ENCODE measurements around the gene BLACAT1. TPM values are rescaled to one million over a fixed set of nuclear protein-coding genes. Genes with fewer than 3 reads are reported as not detected.

BLACAT1 gene
- total and polyA plus RNA-seq, 2 of the 8 experiments (the other 6 are each of a cell fraction or from before 2014, with no cell fraction given) = 3.5 to 10.5 TPM

DNA sequence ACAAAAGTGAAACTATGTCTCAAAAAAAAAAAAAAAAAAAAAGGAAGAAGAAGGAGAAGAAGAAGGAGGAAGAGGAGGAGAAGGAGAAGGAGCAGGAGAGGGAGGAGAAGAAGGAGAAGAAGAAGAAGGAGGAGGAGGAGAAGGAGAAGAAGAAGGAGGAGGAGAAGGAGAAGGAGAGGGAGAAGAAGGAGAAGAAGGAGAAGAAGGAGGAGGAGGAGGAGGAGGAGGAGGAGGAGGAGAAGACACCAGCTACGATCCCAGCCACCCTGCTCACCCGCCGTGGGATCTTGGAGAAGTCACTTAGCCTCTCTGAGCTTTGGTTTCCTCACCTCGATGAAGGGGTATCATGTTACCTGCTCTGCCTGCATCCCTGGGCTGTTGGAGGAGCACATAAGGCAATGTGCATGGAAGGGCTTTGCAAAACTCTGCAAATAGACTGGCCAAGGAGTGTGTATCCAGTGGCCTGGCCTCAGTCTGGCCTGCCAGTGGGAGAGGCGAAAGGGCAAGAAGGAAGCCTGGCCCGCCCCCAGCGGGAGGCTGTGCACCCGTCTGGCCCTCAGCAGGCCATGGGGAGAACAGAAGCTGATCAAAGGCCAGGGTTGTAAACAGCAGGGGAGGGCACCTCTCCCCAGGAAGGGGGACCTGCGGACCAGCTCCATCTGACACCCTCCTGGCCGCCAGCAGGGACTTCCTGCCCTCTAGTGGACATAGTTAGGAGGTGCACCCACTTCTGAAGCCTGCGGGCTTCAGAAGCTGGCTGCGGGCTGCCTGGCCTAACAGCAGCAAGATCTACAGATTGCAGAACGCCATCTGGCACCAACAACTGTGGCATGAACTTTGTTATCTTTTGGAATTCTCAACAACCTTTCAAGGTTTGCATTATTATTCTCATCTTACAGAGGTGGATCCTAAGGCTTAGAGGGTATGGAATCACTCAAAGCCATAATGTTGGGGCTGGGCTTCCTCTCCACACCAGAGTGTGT lies 29.4 kb upstream of the BLACAT1 start:
- no peak overlapping the region; the same call in 1 of the 2 replicates for H3K18ac ChIP-seq (ENCODE audit: extremely low read depth, low read length)
- H4K8ac ChIP-seq (ENCODE audit: extremely low read depth, insufficient read depth, low read length) = no peak overlapping the region
- FAIRE-seq = peak; percentile 65
- no peaks in the 10 kb centered on the region for H3K9me3 ChIP-seq (ENCODE audit: insufficient read depth in 2 of 2, low read depth in 1 of 2, low read length in 1 of 2)
- no peak overlapping the region for H3K4ac ChIP-seq (replicated peaks; ENCODE audit: insufficient read length, low read depth, low read length)
- H3K4me1 ChIP-seq (replicated peaks in 1 of 4; ENCODE audit: control insufficient read depth in 3 of 4, insufficient read depth in 4 of 4, low read length in 3 of 4) = peaks cover 0 to 19% (median 10%) of the 10 kb centered on the region in 4 experiments; a peak in 6 of 7 replicates
- WGBS, 2 experiments (ENCODE audit: extremely low coverage in 1 of 2, insufficient coverage in 1 of 2, insufficient read length in 1 of 2, insufficient replicate concordance in 2 of 2, low coverage in 1 of 2, low lambda C conversion rate in 2 of 2, missing lambda C conversion rate in 1 of 2) = 30% methylated on average over 13 of the region's 13 CpGs; no CpG with 5 or more reads in 1 of the 2 experiments
- H3K14ac ChIP-seq (ENCODE audit: insufficient read length) = no peak overlapping the region
- no peak overlapping the region for H2BK120ac ChIP-seq (replicated peaks; ENCODE audit: low read depth, low read length)
- H3K79me1 ChIP-seq (ENCODE audit: low read depth, low read length) = no peaks in the 10 kb centered on the region
- H3K27me3 ChIP-seq (replicated peaks in 1 of 4; ENCODE audit: control insufficient read depth in 3 of 4, extremely low read depth in 1 of 4, insufficient read depth in 3 of 4, low read length in 3 of 4) = peaks cover 0 to 11% (median 6%) of the 10 kb centered on the region in 4 experiments; a peak in 4 of 7 replicates
- no peak overlapping the region for H3K9ac ChIP-seq (replicated peaks in 1 of 4; ENCODE audit: extremely low read depth in 1 of 4, low read depth in 3 of 4, low read length in 3 of 4)
- peak; percentile 67 to 90 for DNase-seq (ENCODE audit: low read depth in 1 of 2, low spot score in 2 of 2)
- 0 out of 2 replicates have a peak overlapping the region, but pooled peaks have one; percentile 72 for H2BK20ac ChIP-seq (ENCODE audit: low read length)
- H2BK5ac ChIP-seq (ENCODE audit: low read depth, low read length) = peak overlapping the region; percentile 80; the same call in 1 of the 2 replicates
- ChIA-PET CTCF (ENCODE audit: partially characterized antibody) (interaction anchor here (0.6 to 36.9 kb wide), 38 partner anchors 12 to 843 kb away, joined by 3 to 1626 read pairs (median 9); partner anchors contain the start of genes BLACAT1, CDK18, KLHDC8A and LEMD1), POLR2A (ENCODE audit: partially characterized antibody) (interaction anchor here (1.1 to 3.2 kb wide), 12 partner anchors 8 to 55 kb away, joined by 3 to 14 read pairs (median 4); no protein-coding TSS in a partner anchor)
- no peaks in the 10 kb centered on the region for H3K79me2 ChIP-seq (ENCODE audit: control insufficient read depth in 1 of 2, insufficient read depth in 2 of 2, low read length in 2 of 2)
- H4K20me1 ChIP-seq (replicated peaks in 1 of 2; ENCODE audit: control insufficient read depth in 1 of 2, insufficient read depth in 2 of 2, low read length in 2 of 2) = no peaks in the 10 kb centered on the region
- 0 out of 2 replicates have a peak overlapping the region, but pooled peaks have one; percentile 31 for H2BK15ac ChIP-seq (ENCODE audit: low read length)
- H4K5ac ChIP-seq (ENCODE audit: insufficient read length, low read depth, low read length) = no peak overlapping the region
- peak overlapping the region in 1 of 2 experiments; percentile 52; a peak in 2 of 4 replicates for H3K4me2 ChIP-seq (ENCODE audit: insufficient read depth in 1 of 2, low read depth in 2 of 2, low read length in 2 of 2)
- no peak overlapping the region for H4K91ac ChIP-seq (replicated peaks; ENCODE audit: insufficient read length, low read length)
- no peak overlapping the region for H2AK5ac ChIP-seq (ENCODE audit: low read depth, low read length)
- peak overlapping the region in 1 of 4 experiments; percentile 28; a peak in 1 of 8 replicates for H3K4me3 ChIP-seq (ENCODE audit: extremely low read depth in 1 of 4, insufficient read depth in 2 of 4, low read depth in 3 of 4, low read length in 4 of 4)
- H3K56ac ChIP-seq (replicated peaks; ENCODE audit: insufficient read length, low read depth, low read length) = no peak overlapping the region
- no peak overlapping the region for H3K23ac ChIP-seq (ENCODE audit: insufficient read length)
- no peak overlapping the region for H3K27ac ChIP-seq (ENCODE audit: low read depth, low read length)
- H2BK12ac ChIP-seq (ENCODE audit: low read depth, low read length) = peak overlapping the region; percentile 60; the same call in 1 of the 2 replicates
- no peaks in the 10 kb centered on the region; the same call in 1 of the 2 replicates for H3K23me2 ChIP-seq (ENCODE audit: low read depth, low read length)
- no peak overlapping the region for H2AFZ ChIP-seq (ENCODE audit: low read length)
- no peaks in the 10 kb centered on the region for H3K36me3 ChIP-seq (ENCODE audit: control insufficient read depth in 2 of 4, insufficient read depth in 4 of 4, low read length in 3 of 4)
- TF ChIP-seq TEAD4 (IDR thresholded peaks at IDR 0.05; ENCODE audit: low read depth, low read length) (0 out of 2 replicates have a peak, but pooled peaks have one; percentile 25), JUND (IDR thresholded peaks at IDR 0.05; ENCODE audit: low read length) (0 out of 2 replicates have a peak, but pooled peaks have one; percentile 10), BACH1 (IDR thresholded peaks at IDR 0.05; ENCODE audit: low read length) (0 out of 2 replicates have a peak, but pooled peaks have one; percentile 17), EZH2 (IDR thresholded peaks at IDR 0.05; ENCODE audit: low read depth, low read length, severe bottlenecking) (no peak), EP300 (IDR thresholded peaks at IDR 0.05; ENCODE audit: borderline replicate concordance in 1 of 2, low read depth in 2 of 2, low read length in 2 of 2) (peak in 1 of 2 experiments; percentile 53; a peak in 1 of 3 replicates)
- TF ChIP-seq, protein P1, sequence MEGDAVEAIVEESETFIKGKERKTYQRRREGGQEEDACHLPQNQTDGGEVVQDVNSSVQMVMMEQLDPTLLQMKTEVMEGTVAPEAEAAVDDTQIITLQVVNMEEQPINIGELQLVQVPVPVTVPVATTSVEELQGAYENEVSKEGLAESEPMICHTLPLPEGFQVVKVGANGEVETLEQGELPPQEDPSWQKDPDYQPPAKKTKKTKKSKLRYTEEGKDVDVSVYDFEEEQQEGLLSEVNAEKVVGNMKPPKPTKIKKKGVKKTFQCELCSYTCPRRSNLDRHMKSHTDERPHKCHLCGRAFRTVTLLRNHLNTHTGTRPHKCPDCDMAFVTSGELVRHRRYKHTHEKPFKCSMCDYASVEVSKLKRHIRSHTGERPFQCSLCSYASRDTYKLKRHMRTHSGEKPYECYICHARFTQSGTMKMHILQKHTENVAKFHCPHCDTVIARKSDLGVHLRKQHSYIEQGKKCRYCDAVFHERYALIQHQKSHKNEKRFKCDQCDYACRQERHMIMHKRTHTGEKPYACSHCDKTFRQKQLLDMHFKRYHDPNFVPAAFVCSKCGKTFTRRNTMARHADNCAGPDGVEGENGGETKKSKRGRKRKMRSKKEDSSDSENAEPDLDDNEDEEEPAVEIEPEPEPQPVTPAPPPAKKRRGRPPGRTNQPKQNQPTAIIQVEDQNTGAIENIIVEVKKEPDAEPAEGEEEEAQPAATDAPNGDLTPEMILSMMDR (IDR thresholded peaks at IDR 0.05; ENCODE audit: control extremely low read depth in 1 of 3, insufficient read depth in 1 of 3, low read depth in 1 of 3, low read length in 3 of 3) = peak; percentile 96 to 98 (median 97)
